Measurements from ENCODE around the gene BEST4.
"Not testable (repeated sequence)": the region's sequence is repeated elsewhere in the genome, so short reads cannot be mapped to it uniquely, and the experiment has no call there.

The BEST4 gene

GRCh38 chr1:44817771-44818495 is 30.0 kb upstream of the BEST4 start:
- Histone ChIP-seq H3K27ac (no peak overlapping the region), H3K4me3 (no peak overlapping the region)
- no peak for TF ChIP-seq CTCF (IDR thresholded peaks at IDR 0.05)
- DNase-seq (ENCODE audit: low spot score) = no peak

- no peak overlapping the region for H3K27ac ChIP-seq
- no peak for TF ChIP-seq CTCF (IDR thresholded peaks at IDR 0.05)
- no peak for DNase-seq (ENCODE audit: low spot score)
- H3K4me3 ChIP-seq = no peak overlapping the region
Measured at GRCh38 chr1:44817307-44817706, 29.3 kb upstream of the BEST4 start.

GRCh38 chr1:44815926-44816325 is 28.0 kb upstream of the BEST4 start:
- not testable (repeated sequence) for DNase-seq (ENCODE audit: low spot score); H3K4me3 ChIP-seq; H3K27ac ChIP-seq

GRCh38 chr1:44812822-44813543 is 25.0 kb upstream of the BEST4 start:
- H3K4me3 ChIP-seq = peak overlapping the region; percentile 72
- H3K27ac ChIP-seq = peak overlapping the region; percentile 81 to 100
- TF ChIP-seq CTCF (IDR thresholded peaks at IDR 0.05) = no peak
- DNase-seq (ENCODE audit: low spot score) = peak; percentile 76

- TF ChIP-seq CTCF (IDR thresholded peaks at IDR 0.05) = no peak
- peak overlapping the region; percentile 100 for H3K27ac ChIP-seq
- peak; percentile 11 for DNase-seq (ENCODE audit: low spot score)
- H3K4me3 ChIP-seq = no peak overlapping the region
Measured at GRCh38 chr1:44811234-44811633, 23.3 kb upstream of the BEST4 start.

- Histone ChIP-seq H3K4me3 (peak overlapping the region; percentile 64), H3K27ac (peak overlapping the region; percentile 100)
- not testable (repeated sequence) for DNase-seq (ENCODE audit: low spot score)
Measured at GRCh38 chr1:44810762-44811105, 22.8 kb upstream of the BEST4 start.

- no peak for TF ChIP-seq CTCF (IDR thresholded peaks at IDR 0.05)
- H3K4me3 ChIP-seq = peak overlapping the region; percentile 64
- H3K27ac ChIP-seq = peak overlapping the region; percentile 100
- peak; percentile 85 for DNase-seq (ENCODE audit: low spot score)
Measured at GRCh38 chr1:44810101-44810761, 22.3 kb upstream of the BEST4 start.
